Endothelial cell (in vitro differentiated cells): ENCODE measurements around the gene UTRN. TPM values are rescaled to one million over a fixed set of nuclear protein-coding genes. Genes with fewer than 3 reads are reported as not detected.

Source experiments
- DNase-seq: peaks from one replicate; pipeline ENCODE4 v3.0.0; 2021; ENCODE audit warnings: low spot score
- H3K27ac Mint-ChIP-seq: one replicate; pipeline ENCODE4 v1.8.0; 2021; ENCODE audit warnings: mixed read lengths, inconsistent platforms; ENCODE audit not compliant: unreplicated experiment
- H3K27me3 Mint-ChIP-seq: one replicate; pipeline ENCODE4 v1.8.0; 2021; ENCODE audit warnings: mild to moderate bottlenecking, moderate library complexity, mixed read lengths, inconsistent platforms; ENCODE audit not compliant: unreplicated experiment
- H3K36me3 Mint-ChIP-seq: one replicate; pipeline ENCODE4 v1.8.0; 2021; ENCODE audit warnings: mild to moderate bottlenecking, low read depth, mixed read lengths, inconsistent platforms; ENCODE audit not compliant: unreplicated experiment
- H3K4me1 Mint-ChIP-seq: one replicate; pipeline ENCODE4 v1.8.0; 2021; ENCODE audit warnings: mild to moderate bottlenecking, mixed read lengths, inconsistent platforms; ENCODE audit not compliant: unreplicated experiment
- H3K4me3 Mint-ChIP-seq: one replicate; pipeline ENCODE4 v1.8.0; 2021; ENCODE audit warnings: mild to moderate bottlenecking, mixed read lengths, inconsistent platforms; ENCODE audit not compliant: unreplicated experiment
- H3K9me3 Mint-ChIP-seq: one replicate; pipeline ENCODE4 v1.8.0; 2021; ENCODE audit warnings: mixed read lengths, inconsistent platforms; ENCODE audit not compliant: unreplicated experiment
- total RNA-seq: library from RNA; stranded (reverse); fragmentation: NEBNext Ultra II Directional; extraction: Animal tissue kit (Norgen Biotek cat#: 25700); gene quantifications from one replicate; pipeline ENCODE4 v1.2.1, GENCODE V29; 2021; ENCODE audit not compliant: unreplicated experiment
- TF ChIP-seq, protein P1 (sequence below): fragments of 200-600 bp; sonication (generic); IDR thresholded peaks from one replicate; pipeline ENCODE4 v1.5.0; 2021; ENCODE audit warnings: antibody characterized with exemption; ENCODE audit not compliant: unreplicated experiment

UTRN gene
- total RNA-seq, 1 donor from 2014 or later = 164 TPM

- Mint-ChIP-seq H3K4me1 (peaks cover 71% of the 10 kb centered on the region), H3K27ac (no peak overlapping the region), H3K9me3 (no peaks in the 10 kb centered on the region), H3K36me3 (peaks cover 3% of the 10 kb centered on the region), H3K4me3 (no peak overlapping the region), H3K27me3 (peaks cover 6% of the 10 kb centered on the region)
- DNase-seq = no peak
- TF ChIP-seq, protein P1, sequence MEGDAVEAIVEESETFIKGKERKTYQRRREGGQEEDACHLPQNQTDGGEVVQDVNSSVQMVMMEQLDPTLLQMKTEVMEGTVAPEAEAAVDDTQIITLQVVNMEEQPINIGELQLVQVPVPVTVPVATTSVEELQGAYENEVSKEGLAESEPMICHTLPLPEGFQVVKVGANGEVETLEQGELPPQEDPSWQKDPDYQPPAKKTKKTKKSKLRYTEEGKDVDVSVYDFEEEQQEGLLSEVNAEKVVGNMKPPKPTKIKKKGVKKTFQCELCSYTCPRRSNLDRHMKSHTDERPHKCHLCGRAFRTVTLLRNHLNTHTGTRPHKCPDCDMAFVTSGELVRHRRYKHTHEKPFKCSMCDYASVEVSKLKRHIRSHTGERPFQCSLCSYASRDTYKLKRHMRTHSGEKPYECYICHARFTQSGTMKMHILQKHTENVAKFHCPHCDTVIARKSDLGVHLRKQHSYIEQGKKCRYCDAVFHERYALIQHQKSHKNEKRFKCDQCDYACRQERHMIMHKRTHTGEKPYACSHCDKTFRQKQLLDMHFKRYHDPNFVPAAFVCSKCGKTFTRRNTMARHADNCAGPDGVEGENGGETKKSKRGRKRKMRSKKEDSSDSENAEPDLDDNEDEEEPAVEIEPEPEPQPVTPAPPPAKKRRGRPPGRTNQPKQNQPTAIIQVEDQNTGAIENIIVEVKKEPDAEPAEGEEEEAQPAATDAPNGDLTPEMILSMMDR = no peak
These were observed 45.2 kb downstream of the UTRN start for GRCh38 chr6:144330017-144330987.

DNA sequence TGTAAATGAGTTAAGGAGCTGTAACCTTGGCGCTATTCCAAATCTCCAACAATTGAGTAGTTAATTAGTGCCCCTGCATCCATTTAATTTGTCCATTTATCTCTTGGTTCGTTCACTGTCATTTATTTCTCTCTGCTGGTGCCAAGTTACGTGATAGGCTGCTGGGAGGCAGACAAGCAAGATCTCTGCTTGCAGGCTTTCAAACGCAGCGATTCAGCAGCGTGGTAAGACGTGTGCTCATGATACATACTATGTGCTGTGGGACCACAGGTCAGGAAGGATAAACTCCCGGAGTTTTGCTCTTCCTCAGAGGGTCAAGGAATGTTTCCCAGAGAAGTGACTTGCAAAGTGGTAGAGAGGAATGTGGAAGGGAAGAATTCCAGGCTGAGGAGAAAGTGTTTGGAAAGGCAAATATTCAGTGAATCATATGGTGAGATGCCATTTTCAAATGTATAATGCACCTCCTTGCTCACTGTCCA is 46.4 kb downstream of the UTRN start:
- TF ChIP-seq, protein P1 = no peak
- Mint-ChIP-seq H3K9me3 (no peaks in the 10 kb centered on the region), H3K4me3 (peak overlapping the region; percentile 71), H3K27ac (no peak overlapping the region), H3K36me3 (no peaks in the 10 kb centered on the region), H3K4me1 (peaks cover 67% of the 10 kb centered on the region), H3K27me3 (peaks cover 5% of the 10 kb centered on the region)
- no peak for DNase-seq

- Mint-ChIP-seq H3K27me3 (peaks cover 5% of the 10 kb centered on the region), H3K4me1 (peaks cover 63% of the 10 kb centered on the region), H3K4me3 (no peak overlapping the region), H3K9me3 (no peaks in the 10 kb centered on the region), H3K27ac (no peak overlapping the region), H3K36me3 (no peaks in the 10 kb centered on the region)
- TF ChIP-seq, protein P1 = no peak
- DNase-seq = no peak
These were observed 47.0 kb downstream of the UTRN start for GRCh38 chr6:144332177-144332576.

- H3K4me3 Mint-ChIP-seq = no peak overlapping the region
- no peaks in the 10 kb centered on the region for H3K36me3 Mint-ChIP-seq
- peaks cover 54% of the 10 kb centered on the region for H3K4me1 Mint-ChIP-seq
- no peak for DNase-seq
- TF ChIP-seq, protein P1 = no peak
- H3K9me3 Mint-ChIP-seq = no peaks in the 10 kb centered on the region
- no peak overlapping the region for H3K27ac Mint-ChIP-seq
- peaks cover 5% of the 10 kb centered on the region for H3K27me3 Mint-ChIP-seq
These were observed 49.1 kb downstream of the UTRN start for GRCh38 chr6:144334150-144334708.

Other genes starting within 250 kb of the UTRN start
- 113 TPM for gene SF3B5, start 189.8 kb upstream of the UTRN start, total RNA-seq
- not detected for gene STX11, start 134.8 kb upstream of the UTRN start, total RNA-seq